Thyroid gland (tissue), 4 donors: Measurements from ENCODE around the gene MYO10.

Experiments
- POLR2A ChIP-seq, 2 donors: fragments of 450-650 bp; IDR thresholded peaks; one replicate each; pipeline ENCODE4 v1.6.1; 2017; ENCODE audit warnings: antibody characterized with exemption in 2 of 2, mild to moderate bottlenecking in 2 of 2, moderate library complexity in 1 of 2
- TF ChIP-seq, protein P1 (sequence below), 6 experiments: fragments of 200-600 bp in 3 of 6; fragments of 450-650 bp in 3 of 6; sonication (generic) in 3 of 6; IDR thresholded peaks; one replicate each; pipeline ENCODE4 v1.5.1; 2016 to 2019; ENCODE audit warnings: antibody characterized with exemption in 6 of 6, mild to moderate bottlenecking in 2 of 6, inconsistent platforms in 1 of 6, moderate library complexity in 1 of 6

DNA sequence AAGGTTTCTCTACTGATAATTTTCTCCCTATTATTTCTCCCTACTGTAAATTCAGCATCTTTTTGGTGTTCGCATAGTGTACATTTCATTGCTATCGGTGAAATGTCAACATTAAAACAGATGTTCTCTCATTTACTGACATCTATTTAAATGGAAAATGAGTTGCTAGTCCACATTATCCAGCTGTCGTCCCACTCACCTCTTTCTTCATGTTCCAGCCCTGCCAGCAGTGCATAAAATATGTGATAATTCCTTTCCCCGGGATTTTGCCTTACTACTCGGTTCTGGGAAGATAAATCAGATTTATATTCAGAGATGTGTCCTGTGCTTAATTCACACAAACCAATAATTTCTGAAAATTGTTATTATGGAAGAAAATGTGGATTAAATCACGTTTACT is 155.8 kb downstream of the MYO10 start:
- TF ChIP-seq, protein P1, sequence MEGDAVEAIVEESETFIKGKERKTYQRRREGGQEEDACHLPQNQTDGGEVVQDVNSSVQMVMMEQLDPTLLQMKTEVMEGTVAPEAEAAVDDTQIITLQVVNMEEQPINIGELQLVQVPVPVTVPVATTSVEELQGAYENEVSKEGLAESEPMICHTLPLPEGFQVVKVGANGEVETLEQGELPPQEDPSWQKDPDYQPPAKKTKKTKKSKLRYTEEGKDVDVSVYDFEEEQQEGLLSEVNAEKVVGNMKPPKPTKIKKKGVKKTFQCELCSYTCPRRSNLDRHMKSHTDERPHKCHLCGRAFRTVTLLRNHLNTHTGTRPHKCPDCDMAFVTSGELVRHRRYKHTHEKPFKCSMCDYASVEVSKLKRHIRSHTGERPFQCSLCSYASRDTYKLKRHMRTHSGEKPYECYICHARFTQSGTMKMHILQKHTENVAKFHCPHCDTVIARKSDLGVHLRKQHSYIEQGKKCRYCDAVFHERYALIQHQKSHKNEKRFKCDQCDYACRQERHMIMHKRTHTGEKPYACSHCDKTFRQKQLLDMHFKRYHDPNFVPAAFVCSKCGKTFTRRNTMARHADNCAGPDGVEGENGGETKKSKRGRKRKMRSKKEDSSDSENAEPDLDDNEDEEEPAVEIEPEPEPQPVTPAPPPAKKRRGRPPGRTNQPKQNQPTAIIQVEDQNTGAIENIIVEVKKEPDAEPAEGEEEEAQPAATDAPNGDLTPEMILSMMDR (IDR thresholded peaks at IDR 0.05): no peak
- TF ChIP-seq POLR2A (IDR thresholded peaks at IDR 0.05): no peak
